ENCODE results near the gene TMED4.

GRCh38 chr7:44561481-44561880 is 20.6 kb downstream of the TMED4 start:
- no peak for TF ChIP-seq CTCF (IDR thresholded peaks at IDR 0.05)
- TF ChIP-seq POLR2A (IDR thresholded peaks at IDR 0.05): no peak

All from esophagus squamous epithelium (tissue), 4 donors.